SU-DHL-6 (cell line): ENCODE results near the gene RNF114.

ENCODE experiments used
- EZH2phosphoT487 ChIP-seq: fragments of 200-600 bp; sonication (generic), shearing (Covaris generic); conservative IDR thresholded peaks from 2 replicates; pipeline ENCODE4 v1.6.1; 2018; ENCODE audit warnings: mild to moderate bottlenecking, antibody characterized with exemption, low read length, moderate library complexity, mixed read lengths
- TF ChIP-seq, protein P1 (sequence below): fragments of 200-600 bp; sonication (generic); IDR thresholded peaks from one replicate; pipeline ENCODE4 v1.5.1; 2017; ENCODE audit warnings: antibody characterized with exemption, mild to moderate bottlenecking, low read length, moderate library complexity; ENCODE audit not compliant: insufficient read depth, poor library complexity, severe bottlenecking

DNA sequence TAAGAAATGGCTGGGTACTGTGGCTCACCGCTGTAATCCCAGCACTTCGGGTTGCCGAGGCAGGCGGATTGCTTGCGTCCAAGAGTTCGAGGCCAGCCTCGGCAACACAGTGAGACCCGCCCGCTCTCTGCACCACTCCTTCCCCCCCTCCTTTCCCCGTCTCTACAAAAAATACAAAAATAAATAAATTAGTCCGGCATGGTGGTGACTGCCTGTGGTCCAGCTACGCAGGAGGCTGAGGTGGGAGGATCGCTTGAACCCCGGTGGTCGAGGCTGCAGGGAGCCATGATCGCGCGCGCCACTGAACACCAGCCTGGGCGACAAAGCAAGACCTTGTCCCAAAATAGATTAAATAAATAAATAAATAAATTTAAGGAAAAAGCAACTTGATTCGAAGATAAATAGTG lies 448 bp upstream of the RNF114 start:
- TF ChIP-seq, protein P1, sequence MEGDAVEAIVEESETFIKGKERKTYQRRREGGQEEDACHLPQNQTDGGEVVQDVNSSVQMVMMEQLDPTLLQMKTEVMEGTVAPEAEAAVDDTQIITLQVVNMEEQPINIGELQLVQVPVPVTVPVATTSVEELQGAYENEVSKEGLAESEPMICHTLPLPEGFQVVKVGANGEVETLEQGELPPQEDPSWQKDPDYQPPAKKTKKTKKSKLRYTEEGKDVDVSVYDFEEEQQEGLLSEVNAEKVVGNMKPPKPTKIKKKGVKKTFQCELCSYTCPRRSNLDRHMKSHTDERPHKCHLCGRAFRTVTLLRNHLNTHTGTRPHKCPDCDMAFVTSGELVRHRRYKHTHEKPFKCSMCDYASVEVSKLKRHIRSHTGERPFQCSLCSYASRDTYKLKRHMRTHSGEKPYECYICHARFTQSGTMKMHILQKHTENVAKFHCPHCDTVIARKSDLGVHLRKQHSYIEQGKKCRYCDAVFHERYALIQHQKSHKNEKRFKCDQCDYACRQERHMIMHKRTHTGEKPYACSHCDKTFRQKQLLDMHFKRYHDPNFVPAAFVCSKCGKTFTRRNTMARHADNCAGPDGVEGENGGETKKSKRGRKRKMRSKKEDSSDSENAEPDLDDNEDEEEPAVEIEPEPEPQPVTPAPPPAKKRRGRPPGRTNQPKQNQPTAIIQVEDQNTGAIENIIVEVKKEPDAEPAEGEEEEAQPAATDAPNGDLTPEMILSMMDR = no peak
- TF ChIP-seq EZH2phosphoT487 = no peak
